ENCODE measurements around the gene TUBA1C. TPM values are rescaled to one million over a fixed set of nuclear protein-coding genes. Genes with fewer than 3 reads are reported as not detected.

The TUBA1C gene
- total and polyA plus RNA-seq, 2 donors from 2014 or later: 149 to 204 TPM

DNA sequence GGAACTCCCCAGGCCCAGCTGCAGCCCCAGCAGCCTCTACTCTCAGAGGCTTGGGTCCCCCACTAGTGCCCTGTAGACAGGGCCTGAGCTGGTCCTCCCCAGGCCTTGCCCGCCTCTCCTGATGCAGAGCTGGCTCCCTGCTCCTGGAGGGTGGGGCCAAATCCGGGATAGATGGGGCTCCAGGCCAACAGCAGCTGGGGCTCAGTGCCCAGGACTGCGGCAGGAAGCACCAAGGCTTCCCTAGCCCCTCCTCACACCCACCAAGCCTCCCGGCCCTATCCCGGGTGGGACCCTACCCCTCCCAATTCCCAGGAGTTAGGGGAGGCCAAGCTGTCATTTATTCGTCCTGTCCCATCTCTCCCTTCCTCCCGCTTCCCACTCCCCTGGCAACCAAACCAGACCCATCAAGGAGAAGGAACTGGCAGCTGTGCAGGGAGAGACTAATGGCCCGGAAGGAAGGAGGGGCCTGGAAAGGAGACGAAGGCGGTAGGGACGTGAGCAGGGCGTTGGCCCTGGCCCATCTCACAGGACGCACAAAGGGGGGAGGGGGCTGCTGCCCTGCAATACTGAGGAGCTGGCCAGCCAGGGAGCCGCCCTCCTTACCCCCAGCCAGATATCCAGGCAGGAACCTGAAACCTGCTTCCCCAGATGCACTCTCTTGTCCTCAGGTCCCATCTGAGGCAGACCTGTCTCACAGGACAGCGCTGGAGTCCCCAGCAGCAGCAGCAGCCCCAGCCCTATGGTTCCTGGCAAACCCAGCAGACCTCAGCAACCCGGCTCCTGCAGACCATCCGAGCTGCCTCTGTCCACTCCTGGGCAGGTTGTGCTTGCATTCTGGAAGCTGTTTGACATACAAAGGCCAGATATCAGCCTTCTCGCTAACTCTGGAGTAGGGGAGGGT lies 28.4 kb downstream of the TUBA1C start:
- no peak overlapping the region for H3K27ac ChIP-seq (ENCODE audit: low read depth in 2 of 2, low read length in 2 of 2)
- no peak overlapping the region for H3K4me3 ChIP-seq (ENCODE audit: low read length in 3 of 3)
- no peaks in the 10 kb centered on the region for H3K36me3 ChIP-seq (ENCODE audit: control insufficient read depth in 2 of 3, insufficient read depth in 3 of 3, low read length in 3 of 3)
- H3K9me3 ChIP-seq (ENCODE audit: control insufficient read depth in 2 of 3, insufficient read depth in 1 of 3, low read length in 3 of 3): no peaks in the 10 kb centered on the region
- H3K4me1 ChIP-seq (ENCODE audit: control insufficient read depth in 2 of 3, insufficient read depth in 2 of 3, low read depth in 1 of 3, low read length in 3 of 3): peaks cover 0 to 15% (median 0%) of the 10 kb centered on the region in 3 donors
- TF ChIP-seq, protein P1, sequence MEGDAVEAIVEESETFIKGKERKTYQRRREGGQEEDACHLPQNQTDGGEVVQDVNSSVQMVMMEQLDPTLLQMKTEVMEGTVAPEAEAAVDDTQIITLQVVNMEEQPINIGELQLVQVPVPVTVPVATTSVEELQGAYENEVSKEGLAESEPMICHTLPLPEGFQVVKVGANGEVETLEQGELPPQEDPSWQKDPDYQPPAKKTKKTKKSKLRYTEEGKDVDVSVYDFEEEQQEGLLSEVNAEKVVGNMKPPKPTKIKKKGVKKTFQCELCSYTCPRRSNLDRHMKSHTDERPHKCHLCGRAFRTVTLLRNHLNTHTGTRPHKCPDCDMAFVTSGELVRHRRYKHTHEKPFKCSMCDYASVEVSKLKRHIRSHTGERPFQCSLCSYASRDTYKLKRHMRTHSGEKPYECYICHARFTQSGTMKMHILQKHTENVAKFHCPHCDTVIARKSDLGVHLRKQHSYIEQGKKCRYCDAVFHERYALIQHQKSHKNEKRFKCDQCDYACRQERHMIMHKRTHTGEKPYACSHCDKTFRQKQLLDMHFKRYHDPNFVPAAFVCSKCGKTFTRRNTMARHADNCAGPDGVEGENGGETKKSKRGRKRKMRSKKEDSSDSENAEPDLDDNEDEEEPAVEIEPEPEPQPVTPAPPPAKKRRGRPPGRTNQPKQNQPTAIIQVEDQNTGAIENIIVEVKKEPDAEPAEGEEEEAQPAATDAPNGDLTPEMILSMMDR (IDR thresholded peaks at IDR 0.05; ENCODE audit: borderline replicate concordance, extremely low read depth, insufficient read depth): no peak
- FAIRE-seq: no peak
- DNase-seq: peak; percentile 16 to 67 (median 52)
- H3K9ac ChIP-seq (ENCODE audit: low read length in 3 of 3): no peak overlapping the region
- H3K27me3 ChIP-seq (ENCODE audit: control insufficient read depth, insufficient read depth, low read length): peaks cover 25% of the 10 kb centered on the region
- intact Hi-C loops (cut with DNase I): no loop called here

DNA sequence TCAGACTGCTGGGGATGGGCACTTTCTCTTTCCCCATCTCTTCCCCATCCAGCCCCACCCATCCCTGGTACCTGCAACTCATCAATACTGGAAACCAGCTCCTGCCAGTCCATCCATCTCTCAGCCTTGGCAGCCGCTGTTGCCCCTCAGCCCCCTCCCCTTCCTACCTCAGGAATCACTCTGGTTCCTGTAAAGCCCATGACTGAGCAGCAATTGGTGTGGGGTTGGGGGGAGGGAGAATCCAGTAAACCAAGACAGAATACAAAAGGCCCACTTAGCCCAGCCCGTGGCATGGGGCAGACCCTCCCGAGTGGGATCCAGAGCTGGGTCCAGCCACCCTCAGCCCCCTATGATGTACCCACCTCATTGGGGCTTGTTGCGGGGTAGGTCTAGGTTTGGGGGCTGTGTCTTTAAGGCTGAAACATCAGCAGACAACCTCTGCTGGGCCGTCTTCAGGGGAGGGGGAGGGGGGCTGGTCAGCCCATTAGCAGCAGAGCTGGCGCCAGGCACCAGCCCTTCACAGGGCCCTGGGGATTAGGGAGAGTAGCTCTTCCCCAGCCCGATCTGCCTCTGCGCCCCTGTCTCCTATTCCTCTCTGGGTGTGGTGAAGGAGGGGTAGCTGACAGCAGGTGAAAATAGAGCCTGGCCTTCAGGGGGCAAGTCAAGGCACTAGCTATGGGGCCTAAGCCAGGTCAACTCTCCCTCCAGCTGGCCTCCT lies 29.4 kb downstream of the TUBA1C start:
- Histone ChIP-seq H3K9ac (ENCODE audit: low read length in 3 of 3) (no peak overlapping the region), H3K4me1 (ENCODE audit: control insufficient read depth in 2 of 3, insufficient read depth in 2 of 3, low read depth in 1 of 3, low read length in 3 of 3) (peaks cover 0 to 15% (median 0%) of the 10 kb centered on the region in 3 donors), H3K27ac (ENCODE audit: low read depth in 2 of 2, low read length in 2 of 2) (no peak overlapping the region), H3K27me3 (ENCODE audit: control insufficient read depth, insufficient read depth, low read length) (peaks cover 30% of the 10 kb centered on the region), H3K36me3 (ENCODE audit: control insufficient read depth in 2 of 3, insufficient read depth in 3 of 3, low read length in 3 of 3) (no peaks in the 10 kb centered on the region), H3K9me3 (ENCODE audit: control insufficient read depth in 2 of 3, insufficient read depth in 1 of 3, low read length in 3 of 3) (no peaks in the 10 kb centered on the region), H3K4me3 (ENCODE audit: low read length in 3 of 3) (no peak overlapping the region)
- FAIRE-seq (no peak), DNase-seq (peak in 2 of 5 donors; percentile 38 to 57)
- intact Hi-C loops (cut with DNase I): no loop called here
- TF ChIP-seq, protein P1 (IDR thresholded peaks at IDR 0.05; ENCODE audit: borderline replicate concordance, extremely low read depth, insufficient read depth): no peak

DNA sequence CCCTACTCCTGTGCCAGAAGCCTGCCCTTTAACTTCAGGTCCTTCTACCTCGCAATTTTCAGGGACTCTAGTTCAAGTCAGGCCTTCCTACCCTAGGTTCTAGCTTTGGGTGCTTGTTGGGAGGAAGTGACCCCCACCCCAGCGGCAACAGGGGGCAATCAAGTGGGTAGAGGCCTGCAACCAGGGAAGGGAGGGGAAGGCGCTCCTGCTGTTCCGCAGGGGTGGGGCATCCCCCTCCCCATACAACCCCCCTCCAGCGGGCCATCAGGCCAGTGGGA lies 29.9 kb downstream of the TUBA1C start:
- Histone ChIP-seq H3K4me3 (ENCODE audit: low read length in 3 of 3) (no peak overlapping the region), H3K27me3 (ENCODE audit: control insufficient read depth, insufficient read depth, low read length) (peaks cover 30% of the 10 kb centered on the region), H3K4me1 (ENCODE audit: control insufficient read depth in 2 of 3, insufficient read depth in 2 of 3, low read depth in 1 of 3, low read length in 3 of 3) (peaks cover 0 to 15% (median 0%) of the 10 kb centered on the region in 3 donors), H3K27ac (ENCODE audit: low read depth in 2 of 2, low read length in 2 of 2) (no peak overlapping the region), H3K9me3 (ENCODE audit: control insufficient read depth in 2 of 3, insufficient read depth in 1 of 3, low read length in 3 of 3) (no peaks in the 10 kb centered on the region), H3K9ac (ENCODE audit: low read length in 3 of 3) (no peak overlapping the region), H3K36me3 (ENCODE audit: control insufficient read depth in 2 of 3, insufficient read depth in 3 of 3, low read length in 3 of 3) (no peaks in the 10 kb centered on the region)
- TF ChIP-seq, protein P1 (IDR thresholded peaks at IDR 0.05; ENCODE audit: borderline replicate concordance, extremely low read depth, insufficient read depth): no peak
- DNase-seq: no peak
- no peak for FAIRE-seq
- intact Hi-C loops (cut with DNase I): no loop called here

Measured in kidney (tissue), 14 donors.